Esophagus squamous epithelium (tissue), 4 donors: Measurements from ENCODE around the gene CLSTN2.

Experiments used
- POLR2A ChIP-seq, 4 donors: fragments of 450-650 bp; IDR thresholded peaks; one replicate each; pipeline ENCODE4 v1.6.1; 2017; ENCODE audit warnings: antibody characterized with exemption in 4 of 4, mild to moderate bottlenecking in 4 of 4, moderate library complexity in 3 of 4
- TF ChIP-seq, protein P1 (sequence below), 6 experiments: fragments of 450-650 bp in 4 of 6; fragments of 200-600 bp in 2 of 6; sonication (generic) in 2 of 6; IDR thresholded peaks; one replicate each; pipeline ENCODE4 v1.5.1; 2016 to 2019; ENCODE audit warnings: antibody characterized with exemption in 6 of 6, mild to moderate bottlenecking in 4 of 6, moderate library complexity in 4 of 6

DNA sequence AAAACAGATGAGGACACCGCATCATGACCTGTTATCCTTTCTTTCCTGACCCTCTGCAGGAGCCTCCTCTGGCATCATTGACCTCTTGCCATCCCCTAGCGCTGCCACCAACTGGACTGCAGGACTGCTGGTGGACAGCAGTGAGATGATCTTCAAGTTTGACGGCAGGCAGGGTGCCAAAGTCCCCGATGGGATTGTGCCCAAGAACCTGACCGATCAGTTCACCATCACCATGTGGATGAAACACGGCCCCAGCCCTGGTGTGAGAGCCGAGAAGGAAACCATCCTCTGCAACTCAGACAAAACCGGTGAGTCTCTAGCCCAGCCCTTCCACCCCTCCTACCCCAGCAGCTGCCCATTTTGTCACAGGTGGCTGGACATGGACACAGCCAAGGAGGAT lies 524.5 kb downstream of the CLSTN2 start:
- TF ChIP-seq, protein P1, sequence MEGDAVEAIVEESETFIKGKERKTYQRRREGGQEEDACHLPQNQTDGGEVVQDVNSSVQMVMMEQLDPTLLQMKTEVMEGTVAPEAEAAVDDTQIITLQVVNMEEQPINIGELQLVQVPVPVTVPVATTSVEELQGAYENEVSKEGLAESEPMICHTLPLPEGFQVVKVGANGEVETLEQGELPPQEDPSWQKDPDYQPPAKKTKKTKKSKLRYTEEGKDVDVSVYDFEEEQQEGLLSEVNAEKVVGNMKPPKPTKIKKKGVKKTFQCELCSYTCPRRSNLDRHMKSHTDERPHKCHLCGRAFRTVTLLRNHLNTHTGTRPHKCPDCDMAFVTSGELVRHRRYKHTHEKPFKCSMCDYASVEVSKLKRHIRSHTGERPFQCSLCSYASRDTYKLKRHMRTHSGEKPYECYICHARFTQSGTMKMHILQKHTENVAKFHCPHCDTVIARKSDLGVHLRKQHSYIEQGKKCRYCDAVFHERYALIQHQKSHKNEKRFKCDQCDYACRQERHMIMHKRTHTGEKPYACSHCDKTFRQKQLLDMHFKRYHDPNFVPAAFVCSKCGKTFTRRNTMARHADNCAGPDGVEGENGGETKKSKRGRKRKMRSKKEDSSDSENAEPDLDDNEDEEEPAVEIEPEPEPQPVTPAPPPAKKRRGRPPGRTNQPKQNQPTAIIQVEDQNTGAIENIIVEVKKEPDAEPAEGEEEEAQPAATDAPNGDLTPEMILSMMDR (IDR thresholded peaks at IDR 0.05): no peak
- TF ChIP-seq POLR2A (IDR thresholded peaks at IDR 0.05): no peak
